Astrocyte (in vitro differentiated cells and primary cell): ENCODE data around the gene SPATA6L.

Experiments used
- CTCF ChIP-seq: IDR thresholded peaks from 2 replicates; pipeline ENCODE4 v1.5.1; 2011; ENCODE audit warnings: low read depth, mild to moderate bottlenecking, inconsistent platforms, low read length, moderate library complexity; ENCODE audit not compliant: insufficient read depth
- EZH2 ChIP-seq: IDR thresholded peaks from 2 replicates; pipeline ENCODE4 v1.6.1; 2012; ENCODE audit warnings: mild to moderate bottlenecking, low read length, inconsistent platforms; ENCODE audit not compliant: insufficient read depth

- TF ChIP-seq CTCF (no peak), EZH2 (no peak)
These were observed 35.4 kb downstream of the SPATA6L start for GRCh38 chr9:4630836-4631235.
